Vagina (tissue), 2 donors: ENCODE data around the gene SPAG16. TPM values are rescaled to one million over a fixed set of nuclear protein-coding genes. Genes with fewer than 3 reads are reported as not detected.

ENCODE experiments used
- DNase-seq, 2 donors: peaks; one replicate each; pipeline ENCODE4 v3.0.0-alpha.2; 2017; ENCODE audit errors: extremely low spot score in 2 of 2
- H3K27ac ChIP-seq: fragments of 200-600 bp; sonication (generic); one replicate; pipeline ENCODE4 v1.5.1; 2019
- H3K27me3 ChIP-seq: fragments of 200-600 bp; sonication (generic); one replicate; pipeline ENCODE4 v1.5.1; 2019
- H3K36me3 ChIP-seq, 2 donors: fragments of 200-600 bp; sonication (generic); one replicate each; pipeline ENCODE4 v1.5.1; 2017 to 2019
- H3K4me1 ChIP-seq: fragments of 200-600 bp; sonication (generic); one replicate; pipeline ENCODE4 v1.5.1; 2019
- H3K4me3 ChIP-seq, 2 donors: fragments of 200-600 bp; sonication (generic); 1 replicate in 1 of 2; 2 replicates in 1 of 2; pipeline ENCODE4 v1.5.1; 2016 to 2019
- H3K9me3 ChIP-seq: fragments of 200-600 bp; sonication (generic); one replicate; pipeline ENCODE4 v1.5.1; 2019
- CTCF ChIP-seq, 3 experiments: fragments of 450-650 bp in 2 of 3; fragments of 200-600 bp in 1 of 3; sonication (generic) in 1 of 3; IDR thresholded peaks; one replicate each; pipeline ENCODE4 v1.5.1; 2017 to 2019; ENCODE audit warnings: antibody characterized with exemption in 3 of 3, mild to moderate bottlenecking in 2 of 3, moderate library complexity in 2 of 3
- POLR2A ChIP-seq, 2 donors: fragments of 450-650 bp; IDR thresholded peaks; one replicate each; pipeline ENCODE4 v1.6.1; 2017; ENCODE audit warnings: antibody characterized with exemption in 2 of 2, mild to moderate bottlenecking in 2 of 2, moderate library complexity in 2 of 2
- POLR2AphosphoS5 ChIP-seq, 2 donors: sonication (generic); formaldehyde crosslinking; IDR thresholded peaks; one replicate each; pipeline ENCODE4 v1.9.0; 2017; ENCODE audit warnings: antibody characterized with exemption in 2 of 2, mild to moderate bottlenecking in 2 of 2, low read depth in 1 of 2; ENCODE audit not compliant: insufficient read depth in 1 of 2
- intact Hi-C: fragments of 100-400 bp; cut with DNase I; formaldehyde crosslinking; loops from one replicate; pipeline ENCODE4 v1.15.1; 2023
- total RNA-seq: library from RNA; depleted of rRNA; stranded (reverse); fragments of >200 nt; gene quantifications from one replicate; pipeline ENCODE4 v1.2.3, GENCODE V29; 2016

SPAG16 gene
- total RNA-seq, 1 donor from 2014 or later: 30.2 TPM

- H3K4me3 ChIP-seq: no peak overlapping the region
- no peaks in the 10 kb centered on the region for H3K4me1 ChIP-seq
- intact Hi-C loops: no loop called here
- H3K27ac ChIP-seq: no peak overlapping the region
- H3K9me3 ChIP-seq: no peaks in the 10 kb centered on the region
- no peak for DNase-seq
- no peaks in the 10 kb centered on the region for H3K36me3 ChIP-seq
- no peaks in the 10 kb centered on the region for H3K27me3 ChIP-seq
- no peak for TF ChIP-seq POLR2AphosphoS5 (IDR thresholded peaks at IDR 0.05; ENCODE audit: insufficient read depth in 1 of 2, low read depth in 1 of 2)
- no peak for TF ChIP-seq CTCF (IDR thresholded peaks at IDR 0.05)
- no peak for TF ChIP-seq POLR2A (IDR thresholded peaks at IDR 0.05)
Observed at GRCh38 chr2:214293593-214293992, 1009.3 kb downstream of the SPAG16 start.

- Histone ChIP-seq H3K9me3 (no peaks in the 10 kb centered on the region), H3K4me1 (no peaks in the 10 kb centered on the region), H3K36me3 (no peaks in the 10 kb centered on the region), H3K27me3 (no peaks in the 10 kb centered on the region), H3K27ac (no peak overlapping the region), H3K4me3 (no peak overlapping the region)
- TF ChIP-seq CTCF (IDR thresholded peaks at IDR 0.05) (no peak), POLR2A (IDR thresholded peaks at IDR 0.05) (no peak), POLR2AphosphoS5 (IDR thresholded peaks at IDR 0.05; ENCODE audit: insufficient read depth in 1 of 2, low read depth in 1 of 2) (no peak)
- intact Hi-C loops: no loop called here
- DNase-seq: no peak
Observed at GRCh38 chr2:214294426-214294825, 1010.2 kb downstream of the SPAG16 start.

- TF ChIP-seq POLR2A (IDR thresholded peaks at IDR 0.05) (no peak), POLR2AphosphoS5 (IDR thresholded peaks at IDR 0.05; ENCODE audit: insufficient read depth in 1 of 2, low read depth in 1 of 2) (no peak), CTCF (IDR thresholded peaks at IDR 0.05) (no peak)
- Histone ChIP-seq H3K9me3 (no peaks in the 10 kb centered on the region), H3K4me3 (no peak overlapping the region), H3K4me1 (no peaks in the 10 kb centered on the region), H3K27me3 (no peaks in the 10 kb centered on the region), H3K36me3 (no peaks in the 10 kb centered on the region), H3K27ac (no peak overlapping the region)
- no peak for DNase-seq
- intact Hi-C loops: no loop called here
Observed at GRCh38 chr2:214297423-214297822, 1013.2 kb downstream of the SPAG16 start.

- H3K36me3 ChIP-seq: no peaks in the 10 kb centered on the region
- H3K4me1 ChIP-seq: no peaks in the 10 kb centered on the region
- no peak overlapping the region for H3K4me3 ChIP-seq
- intact Hi-C loops: no loop called here
- H3K9me3 ChIP-seq: no peaks in the 10 kb centered on the region
- no peak overlapping the region for H3K27ac ChIP-seq
- DNase-seq: no peak
- no peaks in the 10 kb centered on the region for H3K27me3 ChIP-seq
- TF ChIP-seq POLR2AphosphoS5 (IDR thresholded peaks at IDR 0.05; ENCODE audit: insufficient read depth in 1 of 2, low read depth in 1 of 2) (no peak), CTCF (IDR thresholded peaks at IDR 0.05) (no peak), POLR2A (IDR thresholded peaks at IDR 0.05) (no peak)
Observed at GRCh38 chr2:214310319-214310718, 1026.1 kb downstream of the SPAG16 start.

- intact Hi-C loops: no loop called here
- Histone ChIP-seq H3K27me3 (no peaks in the 10 kb centered on the region), H3K4me1 (no peaks in the 10 kb centered on the region), H3K9me3 (no peaks in the 10 kb centered on the region), H3K4me3 (no peak overlapping the region), H3K27ac (no peak overlapping the region), H3K36me3 (no peaks in the 10 kb centered on the region)
- TF ChIP-seq CTCF (IDR thresholded peaks at IDR 0.05) (no peak), POLR2AphosphoS5 (IDR thresholded peaks at IDR 0.05; ENCODE audit: insufficient read depth in 1 of 2, low read depth in 1 of 2) (no peak), POLR2A (IDR thresholded peaks at IDR 0.05) (no peak)
- DNase-seq: no peak
Observed at GRCh38 chr2:214311031-214311533, 1026.8 kb downstream of the SPAG16 start.
